IPS-20b (cell line): Measurements from ENCODE around the gene GALT.

ENCODE experiments used
- H3K27ac ChIP-seq: one replicate; pipeline ENCODE4 v1.5.1; 2013; ENCODE audit warnings: low read length
- H3K27me3 ChIP-seq: 2 replicates; pipeline ENCODE4 v1.6.1; 2013; ENCODE audit warnings: mild to moderate bottlenecking, low read length, inconsistent platforms; ENCODE audit not compliant: insufficient read depth
- H3K36me3 ChIP-seq: 2 replicates; pipeline ENCODE4 v1.6.1; 2013; ENCODE audit warnings: low read depth, mild to moderate bottlenecking, inconsistent platforms, low read length, moderate library complexity; ENCODE audit not compliant: insufficient read depth
- H3K4me1 ChIP-seq: 2 replicates; pipeline ENCODE4 v1.6.1; 2013; ENCODE audit warnings: mild to moderate bottlenecking, control low read depth, inconsistent platforms, low read length, moderate library complexity; ENCODE audit not compliant: insufficient read depth
- H3K4me3 ChIP-seq: 2 replicates; pipeline ENCODE4 v1.5.1; 2013; ENCODE audit warnings: mild to moderate bottlenecking, low read length, inconsistent platforms
- H3K9ac ChIP-seq: 2 replicates; pipeline ENCODE4 v1.6.1; 2013; ENCODE audit warnings: low read depth, mild to moderate bottlenecking, inconsistent platforms, low read length, moderate library complexity
- H3K9me3 ChIP-seq: 2 replicates; pipeline ENCODE4 v1.6.1; 2013; ENCODE audit warnings: mild to moderate bottlenecking, low read depth, low read length, inconsistent platforms; ENCODE audit not compliant: insufficient read depth

GALT gene

GRCh38 chr9:34628656-34629490 lies 17.6 kb upstream of the GALT start, which contains the start of gene ARID3C:
ARID3C (minus strand) TSS chr9:34629066; CDS start chr9:34628014, 1,052 bp downstream.
- H3K36me3 ChIP-seq, result no peaks in the 10 kb centered on the region
- H3K9ac ChIP-seq, result no peak within 1 kb of the TSS
- H3K9me3 ChIP-seq, result no peaks in the 10 kb centered on the region
- H3K27ac ChIP-seq, result no peak within 1 kb of the TSS
- peak within 1 kb of the TSS; percentile 54 for H3K4me3 ChIP-seq
- H3K27me3 ChIP-seq, result peaks cover 92% of the 10 kb centered on the region
- peaks cover 5% of the 10 kb centered on the region; the same call in 1 of the 2 replicates for H3K4me1 ChIP-seq

GRCh38 chr9:34629491-34629808 lies 17.0 kb upstream of the GALT start:
- Histone ChIP-seq H3K4me1 (peaks cover 3% of the 10 kb centered on the region; the same call in 1 of the 2 replicates), H3K36me3 (no peaks in the 10 kb centered on the region), H3K27me3 (peaks cover 86% of the 10 kb centered on the region), H3K9me3 (no peaks in the 10 kb centered on the region), H3K27ac (no peak overlapping the region), H3K4me3 (peak overlapping the region; percentile 54), H3K9ac (no peak overlapping the region)

GRCh38 chr9:34630402-34631154 lies 15.9 kb upstream of the GALT start:
- peaks cover 75% of the 10 kb centered on the region for H3K27me3 ChIP-seq
- no peaks in the 10 kb centered on the region for H3K9me3 ChIP-seq
- H3K4me1 ChIP-seq, result 0 out of 2 replicates have a peak, but pooled peaks cover 3% of the 10 kb centered on the region
- no peak overlapping the region for H3K4me3 ChIP-seq
- H3K9ac ChIP-seq, result no peak overlapping the region
- H3K27ac ChIP-seq, result no peak overlapping the region
- H3K36me3 ChIP-seq, result peaks cover 9% of the 10 kb centered on the region

- Histone ChIP-seq H3K9ac (no peak overlapping the region), H3K4me3 (no peak overlapping the region), H3K27ac (no peak overlapping the region)
These were observed 13.3 kb upstream of the GALT start for GRCh38 chr9:34633166-34633565.

GRCh38 chr9:34633851-34634550 lies 12.5 kb upstream of the GALT start:
- no peak overlapping the region for H3K4me3 ChIP-seq
- H3K27ac ChIP-seq, result no peak overlapping the region
- no peaks in the 10 kb centered on the region for H3K9me3 ChIP-seq
- H3K9ac ChIP-seq, result no peak overlapping the region
- H3K27me3 ChIP-seq, result peaks cover 55% of the 10 kb centered on the region
- peaks cover 6% of the 10 kb centered on the region; the same call in 1 of the 2 replicates for H3K4me1 ChIP-seq
- peaks cover 11% of the 10 kb centered on the region for H3K36me3 ChIP-seq

More at GRCh38 chr9:34633166-34633565, 13.3 kb upstream of the GALT start:
- Histone ChIP-seq H3K27me3 (peaks cover 58% of the 10 kb centered on the region), H3K36me3 (peaks cover 11% of the 10 kb centered on the region), H3K9me3 (no peaks in the 10 kb centered on the region), H3K4me1 (peaks cover 4% of the 10 kb centered on the region; the same call in 1 of the 2 replicates)

- Histone ChIP-seq H3K9ac (no peak overlapping the region), H3K4me3 (no peak overlapping the region), H3K9me3 (no peaks in the 10 kb centered on the region), H3K4me1 (peaks cover 6% of the 10 kb centered on the region; the same call in 1 of the 2 replicates), H3K27ac (no peak overlapping the region), H3K27me3 (peaks cover 48% of the 10 kb centered on the region), H3K36me3 (peaks cover 11% of the 10 kb centered on the region)
These were observed 11.8 kb upstream of the GALT start for GRCh38 chr9:34634551-34635248.

- no peak overlapping the region for H3K4me3 ChIP-seq
- H3K4me1 ChIP-seq, result peaks cover 6% of the 10 kb centered on the region; the same call in 1 of the 2 replicates
- H3K9me3 ChIP-seq, result no peaks in the 10 kb centered on the region
- H3K27ac ChIP-seq, result no peak overlapping the region
- no peak overlapping the region for H3K9ac ChIP-seq
- peaks cover 11% of the 10 kb centered on the region for H3K36me3 ChIP-seq
- H3K27me3 ChIP-seq, result peaks cover 39% of the 10 kb centered on the region
These were observed 10.9 kb upstream of the GALT start for GRCh38 chr9:34635556-34635955.

GRCh38 chr9:34636791-34637355 lies 9.6 kb upstream of the GALT start:
- Histone ChIP-seq H3K4me1 (peaks cover 6% of the 10 kb centered on the region; the same call in 1 of the 2 replicates), H3K27me3 (peaks cover 26% of the 10 kb centered on the region), H3K9ac (peak overlapping the region; percentile 46; the same call in 1 of the 2 replicates), H3K9me3 (no peaks in the 10 kb centered on the region), H3K27ac (no peak overlapping the region), H3K36me3 (peaks cover 11% of the 10 kb centered on the region), H3K4me3 (peak overlapping the region; percentile 77)

- H3K36me3 ChIP-seq, result peaks cover 11% of the 10 kb centered on the region
- H3K4me3 ChIP-seq, result peak within 1 kb of the TSS; percentile 77
- peaks cover 6% of the 10 kb centered on the region; the same call in 1 of the 2 replicates for H3K4me1 ChIP-seq
- H3K27ac ChIP-seq, result no peak within 1 kb of the TSS
- H3K9me3 ChIP-seq, result no peaks in the 10 kb centered on the region
- H3K9ac ChIP-seq, result peak within 1 kb of the TSS; percentile 46; the same call in 1 of the 2 replicates
- H3K27me3 ChIP-seq, result peaks cover 19% of the 10 kb centered on the region
These were observed 8.9 kb upstream of the GALT start, which contains the start of gene SIGMAR1 for GRCh38 chr9:34637356-34638137. SIGMAR1 (minus strand) TSS chr9:34637787; CDS start chr9:34637697, 90 bp downstream.

- Histone ChIP-seq H3K4me3 (peak overlapping the region; percentile 77), H3K27me3 (peaks cover 14% of the 10 kb centered on the region), H3K4me1 (peaks cover 6% of the 10 kb centered on the region; the same call in 1 of the 2 replicates), H3K9me3 (no peaks in the 10 kb centered on the region), H3K9ac (peak overlapping the region; percentile 46; the same call in 1 of the 2 replicates), H3K36me3 (peaks cover 11% of the 10 kb centered on the region), H3K27ac (no peak overlapping the region)
These were observed 8.4 kb upstream of the GALT start for GRCh38 chr9:34638138-34638445.
